ENCODE measurements around the gene ADGRV1. TPM values are rescaled to one million over a fixed set of nuclear protein-coding genes. Genes with fewer than 3 reads are reported as not detected.
"Not testable (repeated sequence)": the region's sequence is repeated elsewhere in the genome, so short reads cannot be mapped to it uniquely, and the experiment has no call there.

Gene ADGRV1
- total RNA-seq, 1 donor from 2014 or later: 18.2 TPM

DNA sequence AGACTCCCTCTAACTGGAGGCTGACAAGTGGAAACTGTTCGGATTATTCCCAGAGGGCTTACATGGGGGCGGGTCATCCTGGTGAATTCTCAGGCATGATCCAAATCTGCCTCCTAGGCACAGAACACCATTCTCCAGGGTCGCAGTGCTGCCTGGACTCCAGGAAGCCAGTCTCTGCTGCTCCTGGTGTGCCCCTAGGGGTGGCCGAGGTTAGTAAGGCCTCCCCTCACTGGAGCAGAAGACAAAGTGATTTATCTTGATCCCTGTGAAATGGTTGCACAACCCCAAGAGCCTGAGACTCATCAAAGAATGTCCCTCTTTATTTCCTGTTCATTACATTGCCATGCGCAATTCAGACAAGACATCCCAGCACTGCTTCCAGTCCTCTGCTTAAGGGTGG, 17.1 kb downstream of the ADGRV1 start:
- DNase-seq: no peak
- H3K27ac Mint-ChIP-seq (ENCODE audit: unreplicated experiment): no peak overlapping the region
- H3K9me3 Mint-ChIP-seq (ENCODE audit: unreplicated experiment): peaks cover 6% of the 10 kb centered on the region
- H3K27me3 Mint-ChIP-seq (ENCODE audit: unreplicated experiment): no peaks in the 10 kb centered on the region
- TF ChIP-seq, protein P1, sequence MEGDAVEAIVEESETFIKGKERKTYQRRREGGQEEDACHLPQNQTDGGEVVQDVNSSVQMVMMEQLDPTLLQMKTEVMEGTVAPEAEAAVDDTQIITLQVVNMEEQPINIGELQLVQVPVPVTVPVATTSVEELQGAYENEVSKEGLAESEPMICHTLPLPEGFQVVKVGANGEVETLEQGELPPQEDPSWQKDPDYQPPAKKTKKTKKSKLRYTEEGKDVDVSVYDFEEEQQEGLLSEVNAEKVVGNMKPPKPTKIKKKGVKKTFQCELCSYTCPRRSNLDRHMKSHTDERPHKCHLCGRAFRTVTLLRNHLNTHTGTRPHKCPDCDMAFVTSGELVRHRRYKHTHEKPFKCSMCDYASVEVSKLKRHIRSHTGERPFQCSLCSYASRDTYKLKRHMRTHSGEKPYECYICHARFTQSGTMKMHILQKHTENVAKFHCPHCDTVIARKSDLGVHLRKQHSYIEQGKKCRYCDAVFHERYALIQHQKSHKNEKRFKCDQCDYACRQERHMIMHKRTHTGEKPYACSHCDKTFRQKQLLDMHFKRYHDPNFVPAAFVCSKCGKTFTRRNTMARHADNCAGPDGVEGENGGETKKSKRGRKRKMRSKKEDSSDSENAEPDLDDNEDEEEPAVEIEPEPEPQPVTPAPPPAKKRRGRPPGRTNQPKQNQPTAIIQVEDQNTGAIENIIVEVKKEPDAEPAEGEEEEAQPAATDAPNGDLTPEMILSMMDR (IDR thresholded peaks at IDR 0.05; ENCODE audit: partially characterized antibody, unreplicated experiment): no peak
- no peaks in the 10 kb centered on the region for H3K36me3 Mint-ChIP-seq (ENCODE audit: unreplicated experiment)
- H3K4me3 Mint-ChIP-seq (ENCODE audit: unreplicated experiment): no peak overlapping the region
- no peaks in the 10 kb centered on the region for H3K4me1 Mint-ChIP-seq (ENCODE audit: low read depth, unreplicated experiment)

DNA sequence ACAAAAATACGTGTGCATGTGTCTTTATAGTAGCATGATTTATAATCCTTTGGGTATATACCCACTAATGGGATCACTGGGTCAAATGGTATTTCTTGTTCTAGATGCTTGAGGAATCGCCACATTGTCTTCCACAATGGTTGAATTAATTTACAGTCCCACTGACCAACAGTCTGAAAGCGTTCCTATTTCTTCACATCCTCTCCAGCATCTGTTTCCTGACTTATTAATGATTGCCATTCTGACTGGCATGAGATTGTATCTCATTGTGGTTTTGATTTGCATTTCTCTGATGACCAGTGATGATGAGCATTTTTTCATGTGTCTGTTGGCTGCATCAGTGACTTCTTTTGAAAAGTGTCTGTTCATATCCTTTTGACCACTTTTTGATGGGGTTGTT, 18.0 kb downstream of the ADGRV1 start:
- H3K27ac Mint-ChIP-seq (ENCODE audit: unreplicated experiment); DNase-seq; H3K4me3 Mint-ChIP-seq (ENCODE audit: unreplicated experiment); H3K9me3 Mint-ChIP-seq (ENCODE audit: unreplicated experiment); H3K27me3 Mint-ChIP-seq (ENCODE audit: unreplicated experiment); H3K4me1 Mint-ChIP-seq (ENCODE audit: low read depth, unreplicated experiment); H3K36me3 Mint-ChIP-seq (ENCODE audit: unreplicated experiment): not testable (repeated sequence)

DNA sequence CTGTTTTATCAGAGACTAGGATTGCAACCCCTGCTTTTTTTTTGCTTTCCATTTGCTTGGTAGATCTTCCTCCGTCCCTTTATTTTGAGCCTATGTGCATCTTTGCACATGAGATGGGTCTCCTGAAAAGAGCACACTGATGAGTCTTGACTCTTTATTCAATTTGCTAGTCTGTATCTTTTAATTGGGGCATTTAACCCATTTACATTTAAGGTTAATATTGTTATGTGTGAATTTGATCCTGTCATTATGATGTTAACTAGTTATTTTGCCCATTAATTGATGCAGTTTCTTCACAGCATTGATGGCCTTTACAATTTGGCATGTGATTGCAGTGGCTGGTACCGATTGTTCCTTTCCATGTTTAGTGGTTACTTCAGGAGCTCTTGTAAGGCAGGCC, 21.3 kb downstream of the ADGRV1 start:
- H3K27me3 Mint-ChIP-seq (ENCODE audit: unreplicated experiment); H3K36me3 Mint-ChIP-seq (ENCODE audit: unreplicated experiment); H3K9me3 Mint-ChIP-seq (ENCODE audit: unreplicated experiment); H3K4me1 Mint-ChIP-seq (ENCODE audit: low read depth, unreplicated experiment); H3K4me3 Mint-ChIP-seq (ENCODE audit: unreplicated experiment); H3K27ac Mint-ChIP-seq (ENCODE audit: unreplicated experiment); DNase-seq: not testable (repeated sequence)

DNA sequence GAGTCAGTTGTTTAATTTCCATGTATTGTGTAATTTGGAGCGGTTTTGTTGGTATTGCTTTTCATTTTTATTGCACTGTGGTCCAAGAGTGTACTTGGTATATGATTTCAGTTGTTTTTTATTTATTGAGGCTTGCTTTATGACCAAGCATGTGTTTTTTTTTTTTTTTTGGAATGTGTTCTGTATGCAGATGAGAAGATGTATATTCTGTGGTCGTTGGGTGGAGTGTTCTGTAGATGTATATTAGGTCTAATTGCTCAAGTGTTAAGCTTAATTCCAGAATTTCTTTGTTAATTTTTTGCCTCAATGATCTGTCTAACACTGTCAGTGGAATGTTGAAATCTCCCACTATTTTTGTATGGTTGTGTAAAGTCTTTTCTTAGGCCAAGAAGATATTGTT, 23.4 kb downstream of the ADGRV1 start:
- TF ChIP-seq, protein P1 (IDR thresholded peaks at IDR 0.05; ENCODE audit: partially characterized antibody, unreplicated experiment): no peak
- no peak overlapping the region for H3K27ac Mint-ChIP-seq (ENCODE audit: unreplicated experiment)
- H3K27me3 Mint-ChIP-seq (ENCODE audit: unreplicated experiment): no peaks in the 10 kb centered on the region
- DNase-seq: no peak
- H3K36me3 Mint-ChIP-seq (ENCODE audit: unreplicated experiment): no peaks in the 10 kb centered on the region
- H3K4me1 Mint-ChIP-seq (ENCODE audit: low read depth, unreplicated experiment): no peaks in the 10 kb centered on the region
- peaks cover 3% of the 10 kb centered on the region for H3K9me3 Mint-ChIP-seq (ENCODE audit: unreplicated experiment)
- no peak overlapping the region for H3K4me3 Mint-ChIP-seq (ENCODE audit: unreplicated experiment)

DNA sequence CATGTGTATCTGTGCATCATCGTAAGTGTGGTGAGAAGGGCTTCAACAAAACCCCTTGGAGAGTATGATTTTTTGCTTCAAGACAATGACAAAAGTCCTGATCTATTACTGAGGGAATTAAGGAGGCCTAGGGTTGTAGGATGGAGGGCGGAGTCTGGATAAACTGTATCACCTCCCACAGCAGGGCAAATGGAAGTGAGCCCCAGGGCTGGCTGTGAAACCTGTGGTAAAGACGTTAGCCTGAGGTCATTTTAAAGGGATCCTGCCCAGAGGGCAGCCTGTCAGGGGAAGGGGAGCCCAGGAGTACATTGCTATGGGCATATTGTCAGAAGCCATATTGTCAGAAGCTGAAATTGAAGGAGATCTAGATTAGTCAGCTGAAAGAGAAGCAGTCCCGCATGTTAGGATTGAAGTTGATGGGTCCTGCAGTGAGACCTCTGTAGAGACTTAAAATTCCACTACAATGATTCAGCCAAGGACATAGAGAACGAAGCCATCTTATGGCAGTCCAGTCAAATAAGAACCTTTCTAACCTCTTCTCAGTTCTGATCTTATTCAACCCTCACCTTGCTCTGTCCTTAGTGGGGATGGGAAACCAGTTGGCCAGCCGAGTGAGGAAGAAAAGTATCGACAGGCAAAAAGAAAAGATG, 26.9 kb downstream of the ADGRV1 start:
- Mint-ChIP-seq H3K4me3 (ENCODE audit: unreplicated experiment) (no peak overlapping the region), H3K4me1 (ENCODE audit: low read depth, unreplicated experiment) (no peaks in the 10 kb centered on the region), H3K27me3 (ENCODE audit: unreplicated experiment) (no peaks in the 10 kb centered on the region), H3K36me3 (ENCODE audit: unreplicated experiment) (no peaks in the 10 kb centered on the region), H3K9me3 (ENCODE audit: unreplicated experiment) (no peaks in the 10 kb centered on the region), H3K27ac (ENCODE audit: unreplicated experiment) (no peak overlapping the region)
- TF ChIP-seq, protein P1 (IDR thresholded peaks at IDR 0.05; ENCODE audit: partially characterized antibody, unreplicated experiment): no peak
- DNase-seq: no peak

DNA sequence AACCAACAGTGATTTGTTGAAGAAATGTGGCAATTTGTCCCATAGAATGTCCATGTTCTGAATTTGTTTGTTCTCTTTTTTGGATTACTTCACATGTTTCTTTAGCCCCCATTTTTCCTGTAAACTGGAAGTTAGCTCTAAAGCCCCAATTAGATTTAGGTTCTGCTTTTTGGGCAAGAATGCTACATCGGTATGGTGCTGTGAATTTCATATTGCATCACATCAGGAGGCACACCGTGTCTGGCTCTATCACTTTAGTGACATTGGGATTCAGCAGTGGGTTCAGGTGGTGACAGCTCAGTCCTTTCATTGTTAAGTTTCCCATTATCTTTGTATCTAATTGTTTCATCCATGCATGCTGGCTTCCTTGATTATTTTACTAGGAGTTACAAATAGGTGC, 27.9 kb downstream of the ADGRV1 start:
- no peak for DNase-seq
- Mint-ChIP-seq H3K36me3 (ENCODE audit: unreplicated experiment) (no peaks in the 10 kb centered on the region), H3K27me3 (ENCODE audit: unreplicated experiment) (no peaks in the 10 kb centered on the region), H3K27ac (ENCODE audit: unreplicated experiment) (no peak overlapping the region), H3K9me3 (ENCODE audit: unreplicated experiment) (no peaks in the 10 kb centered on the region), H3K4me3 (ENCODE audit: unreplicated experiment) (no peak overlapping the region), H3K4me1 (ENCODE audit: low read depth, unreplicated experiment) (no peaks in the 10 kb centered on the region)
- TF ChIP-seq, protein P1 (IDR thresholded peaks at IDR 0.05; ENCODE audit: partially characterized antibody, unreplicated experiment): no peak

Measured in glutamatergic neuron (in vitro differentiated cells).